GM19455 (cell line): ENCODE results near the gene ADAMTS20.

Source experiments
- ATAC-seq: cut with Tn5 transposase; IDR thresholded peaks from one replicate; pipeline ENCODE4 v1.9.1; 2021; ENCODE audit not compliant: unreplicated experiment

The ADAMTS20 gene

GRCh38 chr12:43318021-43318420 lies 234.0 kb downstream of the ADAMTS20 start:
- no peak for ATAC-seq

- no peak for ATAC-seq
Measured at GRCh38 chr12:43317156-43317555, 234.8 kb downstream of the ADAMTS20 start.

GRCh38 chr12:43316520-43316919 lies 235.5 kb downstream of the ADAMTS20 start:
- ATAC-seq: no peak

- ATAC-seq: no peak
Measured at GRCh38 chr12:43315961-43316360, 236.0 kb downstream of the ADAMTS20 start.

GRCh38 chr12:43312991-43313505 lies 239.0 kb downstream of the ADAMTS20 start:
- ATAC-seq: no peak

GRCh38 chr12:43310596-43310995 lies 241.4 kb downstream of the ADAMTS20 start:
- ATAC-seq: no peak

GRCh38 chr12:43309959-43310358 lies 242.0 kb downstream of the ADAMTS20 start:
- no peak for ATAC-seq

GRCh38 chr12:43308776-43309175 lies 243.2 kb downstream of the ADAMTS20 start:
- no peak for ATAC-seq

- no peak for ATAC-seq
Measured at GRCh38 chr12:43307126-43307525, 244.9 kb downstream of the ADAMTS20 start.

GRCh38 chr12:43306066-43306465 lies 245.9 kb downstream of the ADAMTS20 start:
- ATAC-seq: no peak

- no peak for ATAC-seq
Measured at GRCh38 chr12:43305065-43305464, 246.9 kb downstream of the ADAMTS20 start.
